Mesenchymal stem cell (in vitro differentiated cells and primary cell): ENCODE results near the gene WIF1.

Source experiments
- DNase-seq: peaks from one replicate; pipeline ENCODE4 v3.0.0-alpha.2; 2013
- H2AFZ ChIP-seq: one replicate; pipeline ENCODE4 v1.6.1; 2013; ENCODE audit warnings: low read depth, mild to moderate bottlenecking, control low read depth, inconsistent platforms, low read length, moderate library complexity
- H2AK5ac ChIP-seq: 2 replicates; pipeline ENCODE4 v1.6.1; 2013; ENCODE audit warnings: low read length, moderate library complexity, mild to moderate bottlenecking, inconsistent platforms; ENCODE audit not compliant: severe bottlenecking
- H2BK120ac ChIP-seq: one replicate; pipeline ENCODE4 v1.6.1; 2013; ENCODE audit warnings: low read depth, mild to moderate bottlenecking, inconsistent platforms, low read length, moderate library complexity
- H2BK12ac ChIP-seq, 2 experiments: one replicate each; pipeline ENCODE4 v1.6.1; 2013; ENCODE audit warnings: inconsistent platforms in 2 of 2, low read length in 2 of 2, mild to moderate bottlenecking in 2 of 2, moderate library complexity in 2 of 2, control low read depth in 1 of 2
- H2BK15ac ChIP-seq: one replicate; pipeline ENCODE4 v1.6.1; 2013; ENCODE audit warnings: mild to moderate bottlenecking, low read depth, inconsistent platforms; ENCODE audit not compliant: poor library complexity, severe bottlenecking
- H2BK5ac ChIP-seq: 2 replicates; pipeline ENCODE4 v1.6.1; 2013; ENCODE audit warnings: low read depth, mild to moderate bottlenecking, low read length, control low read depth, inconsistent platforms; ENCODE audit not compliant: poor library complexity, severe bottlenecking
- H3K14ac ChIP-seq, 2 experiments: one replicate each; pipeline ENCODE4 v1.6.1; 2013; ENCODE audit warnings: inconsistent platforms in 2 of 2, low read length in 2 of 2, control low read depth in 1 of 2, mild to moderate bottlenecking in 1 of 2, moderate library complexity in 1 of 2
- H3K18ac ChIP-seq, 2 experiments: one replicate each; pipeline ENCODE4 v1.6.1; 2013; ENCODE audit warnings: inconsistent platforms in 2 of 2, low read length in 2 of 2, control low read depth in 1 of 2, low read depth in 1 of 2, mild to moderate bottlenecking in 1 of 2
- H3K23ac ChIP-seq, 2 experiments: one replicate each; pipeline ENCODE4 v1.6.1; 2013; ENCODE audit warnings: inconsistent platforms in 2 of 2, low read length in 2 of 2, mild to moderate bottlenecking in 2 of 2, moderate library complexity in 2 of 2, control low read depth in 1 of 2
- H3K27ac ChIP-seq: 2 replicates; pipeline ENCODE4 v1.5.1; 2013; ENCODE audit warnings: mild to moderate bottlenecking, moderate library complexity, low read length, control low read depth, inconsistent platforms; ENCODE audit not compliant: poor library complexity, severe bottlenecking
- H3K27me3 ChIP-seq, 2 experiments: 2 replicates each; pipeline versions ENCODE4 v1.6.1 to v1.7.0; 2013; ENCODE audit warnings: low read length in 2 of 2, mild to moderate bottlenecking in 2 of 2, moderate library complexity in 2 of 2, control low read depth in 1 of 2, inconsistent platforms in 1 of 2; ENCODE audit not compliant: control insufficient read depth in 1 of 2, insufficient read depth in 1 of 2
- H3K36me3 ChIP-seq, 2 experiments: 2 replicates each; pipeline versions ENCODE4 v1.6.1 to v1.7.0; 2013; ENCODE audit warnings: low read length in 2 of 2, control low read depth in 1 of 2, inconsistent platforms in 1 of 2, low read depth in 1 of 2, mild to moderate bottlenecking in 1 of 2; ENCODE audit not compliant: insufficient read depth in 2 of 2, control insufficient read depth in 1 of 2
- H3K4ac ChIP-seq, 2 experiments: one replicate each; pipeline ENCODE4 v1.6.1; 2013; ENCODE audit warnings: inconsistent platforms in 2 of 2, low read length in 2 of 2, mild to moderate bottlenecking in 2 of 2, moderate library complexity in 2 of 2, control low read depth in 1 of 2, low read depth in 1 of 2
- H3K4me1 ChIP-seq: 2 replicates; pipeline ENCODE4 v1.6.1; 2013; ENCODE audit warnings: low read depth, low read length, control low read depth; ENCODE audit not compliant: control insufficient read depth, insufficient read depth
- H3K4me2 ChIP-seq: 2 replicates; pipeline ENCODE4 v1.6.1; 2013; ENCODE audit warnings: low read length, mild to moderate bottlenecking, inconsistent platforms; ENCODE audit not compliant: poor library complexity, severe bottlenecking
- H3K4me3 ChIP-seq, 2 experiments: 2 replicates each; pipeline versions ENCODE4 v1.5.1 to v1.7.0; 2013; ENCODE audit warnings: low read length in 2 of 2, mild to moderate bottlenecking in 2 of 2, control low read depth in 1 of 2, low read depth in 1 of 2; ENCODE audit not compliant: insufficient read depth in 1 of 2
- H3K79me1 ChIP-seq: replicated peaks from 2 replicates; pipeline ENCODE4 v1.6.1; 2013; ENCODE audit warnings: mild to moderate bottlenecking, control low read depth, low read length, inconsistent platforms; ENCODE audit not compliant: poor library complexity, severe bottlenecking
- H3K9ac ChIP-seq: 2 replicates; pipeline ENCODE4 v1.7.0; 2013; ENCODE audit warnings: mild to moderate bottlenecking, low read length, moderate library complexity
- H3K9me3 ChIP-seq: 2 replicates; pipeline ENCODE4 v1.7.0; 2013; ENCODE audit warnings: mild to moderate bottlenecking, low read length; ENCODE audit not compliant: control insufficient read depth
- H4K8ac ChIP-seq: one replicate; pipeline ENCODE4 v1.6.1; 2013; ENCODE audit warnings: inconsistent platforms, mild to moderate bottlenecking, low read length, moderate library complexity
- H4K91ac ChIP-seq: one replicate; pipeline ENCODE4 v1.6.1; 2013; ENCODE audit warnings: mild to moderate bottlenecking, low read length, inconsistent platforms
- WGBS: methylation state at CpG from one replicate; pipeline ENCODE4 v1.1.7; 2013; ENCODE audit warnings: mixed read lengths; 5-methylcytosine and 5-hydroxymethylcytosine counted together

Gene WIF1

GRCh38 chr12:65152012-65152411 lies 30.9 kb upstream of the WIF1 start:
- H3K18ac ChIP-seq: no peak overlapping the region
- H3K27ac ChIP-seq: no peak overlapping the region
- no peak overlapping the region for H2AK5ac ChIP-seq
- H4K91ac ChIP-seq: no peak overlapping the region
- peaks cover 5% of the 10 kb centered on the region in 2 experiments for H3K27me3 ChIP-seq
- H2BK120ac ChIP-seq: no peak overlapping the region
- H3K4me2 ChIP-seq: no peak overlapping the region
- H3K23ac ChIP-seq: no peak overlapping the region
- H2BK12ac ChIP-seq: no peak overlapping the region
- H3K4ac ChIP-seq: no peak overlapping the region
- H2BK15ac ChIP-seq: no peak overlapping the region
- no peaks in the 10 kb centered on the region for H3K9me3 ChIP-seq
- no peaks in the 10 kb centered on the region for H3K79me1 ChIP-seq
- no peak overlapping the region for H2AFZ ChIP-seq
- H3K14ac ChIP-seq: no peak overlapping the region
- no peaks in the 10 kb centered on the region for H3K4me1 ChIP-seq
- H3K36me3 ChIP-seq: no peaks in the 10 kb centered on the region
- no peak overlapping the region for H4K8ac ChIP-seq
- no peak overlapping the region for H2BK5ac ChIP-seq
- H3K4me3 ChIP-seq: no peak overlapping the region
- no peak for DNase-seq
- H3K9ac ChIP-seq: no peak overlapping the region

GRCh38 chr12:65147312-65147905 lies 26.3 kb upstream of the WIF1 start:
- no peak overlapping the region for H3K27ac ChIP-seq
- no peaks in the 10 kb centered on the region for H3K36me3 ChIP-seq
- no peak for DNase-seq
- no CpG with 5 or more reads among the region's 2 CpGs for WGBS
- H3K9ac ChIP-seq: no peak overlapping the region
- H2BK15ac ChIP-seq: no peak overlapping the region
- H3K4me1 ChIP-seq: no peaks in the 10 kb centered on the region
- no peak overlapping the region for H3K14ac ChIP-seq
- H2BK120ac ChIP-seq: no peak overlapping the region
- H4K91ac ChIP-seq: no peak overlapping the region
- H3K79me1 ChIP-seq: no peaks in the 10 kb centered on the region
- H2BK5ac ChIP-seq: no peak overlapping the region
- H2AFZ ChIP-seq: no peak overlapping the region
- no peak overlapping the region for H3K4me2 ChIP-seq
- no peaks in the 10 kb centered on the region for H3K9me3 ChIP-seq
- H2AK5ac ChIP-seq: no peak overlapping the region
- no peak overlapping the region for H3K23ac ChIP-seq
- H3K27me3 ChIP-seq: peaks cover 14 to 15% of the 10 kb centered on the region in 2 experiments
- no peak overlapping the region for H2BK12ac ChIP-seq
- H3K4ac ChIP-seq: no peak overlapping the region
- no peak overlapping the region for H4K8ac ChIP-seq
- H3K4me3 ChIP-seq: no peak overlapping the region
- H3K18ac ChIP-seq: no peak overlapping the region

GRCh38 chr12:65140738-65141137 lies 19.6 kb upstream of the WIF1 start:
- H3K4me1 ChIP-seq: no peaks in the 10 kb centered on the region
- no peak overlapping the region for H2AK5ac ChIP-seq
- no peak overlapping the region for H3K4me3 ChIP-seq
- no peak overlapping the region for H2BK5ac ChIP-seq
- DNase-seq: no peak
- no peak overlapping the region for H3K4ac ChIP-seq
- no peak overlapping the region for H2BK15ac ChIP-seq
- H3K27me3 ChIP-seq: peaks cover 27 to 35% of the 10 kb centered on the region in 2 experiments
- no peak overlapping the region for H3K18ac ChIP-seq
- H2BK120ac ChIP-seq: no peak overlapping the region
- no peak overlapping the region for H3K23ac ChIP-seq
- H2BK12ac ChIP-seq: no peak overlapping the region
- no peaks in the 10 kb centered on the region for H3K36me3 ChIP-seq
- no peak overlapping the region for H3K9ac ChIP-seq
- no peak overlapping the region for H3K27ac ChIP-seq
- peaks cover 3% of the 10 kb centered on the region for H3K9me3 ChIP-seq
- no CpG with 5 or more reads among the region's 1 CpG for WGBS
- no peak overlapping the region for H3K4me2 ChIP-seq
- no peak overlapping the region for H2AFZ ChIP-seq
- no peak overlapping the region for H3K14ac ChIP-seq
- no peaks in the 10 kb centered on the region for H3K79me1 ChIP-seq
- H4K91ac ChIP-seq: no peak overlapping the region
- H4K8ac ChIP-seq: no peak overlapping the region

GRCh38 chr12:65139389-65139788 lies 18.3 kb upstream of the WIF1 start:
- no peak overlapping the region for H3K4me3 ChIP-seq
- H4K91ac ChIP-seq: no peak overlapping the region
- no peak overlapping the region for H3K27ac ChIP-seq
- no peaks in the 10 kb centered on the region for H3K36me3 ChIP-seq
- H2BK5ac ChIP-seq: no peak overlapping the region
- H3K14ac ChIP-seq: no peak overlapping the region
- WGBS: 93% methylated on average over 1 of the region's 1 CpG
- H3K23ac ChIP-seq: no peak overlapping the region
- H3K79me1 ChIP-seq: no peaks in the 10 kb centered on the region
- no peak overlapping the region for H2BK15ac ChIP-seq
- H4K8ac ChIP-seq: no peak overlapping the region
- H3K4ac ChIP-seq: no peak overlapping the region
- H2AFZ ChIP-seq: no peak overlapping the region
- H2BK120ac ChIP-seq: no peak overlapping the region
- DNase-seq: no peak
- no peaks in the 10 kb centered on the region for H3K4me1 ChIP-seq
- H3K18ac ChIP-seq: no peak overlapping the region
- H3K9ac ChIP-seq: no peak overlapping the region
- H3K4me2 ChIP-seq: no peak overlapping the region
- peaks cover 6% of the 10 kb centered on the region for H3K9me3 ChIP-seq
- no peak overlapping the region for H2BK12ac ChIP-seq
- no peak overlapping the region for H2AK5ac ChIP-seq
- H3K27me3 ChIP-seq: peaks cover 31 to 42% of the 10 kb centered on the region in 2 experiments
